ENCODE data around the gene PNPLA4.

DNA sequence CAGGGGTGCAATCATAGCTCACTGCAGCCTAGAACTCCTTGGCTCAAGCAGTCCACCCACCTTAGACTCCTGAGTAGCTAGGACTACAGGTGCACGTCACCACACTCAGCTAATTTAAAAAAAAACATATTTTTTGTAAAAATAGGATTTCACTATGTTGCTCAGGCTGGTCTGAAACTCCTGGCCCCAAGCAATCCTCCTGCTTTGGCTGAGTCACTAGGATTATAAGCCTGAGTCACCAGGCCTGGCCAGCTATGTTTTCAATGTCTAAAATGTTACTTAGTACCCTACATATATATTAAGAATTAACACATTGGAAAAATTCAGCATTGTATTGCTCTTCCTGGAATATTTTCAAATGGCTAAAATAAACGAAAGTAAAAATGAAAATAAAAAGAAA, 37.5 kb downstream of the PNPLA4 start:
- TF ChIP-seq POLR2A (IDR thresholded peaks at IDR 0.05; ENCODE audit: low read depth, low read length) (no peak), POLR2AphosphoS5 (IDR thresholded peaks at IDR 0.05; ENCODE audit: low read depth, low read length) (no peak)

All from GM12892 (cell line).